D721Med (cell line): Measurements from ENCODE around the gene ARG2.

ENCODE experiments used
- DNase-seq: peaks from one replicate; pipeline ENCODE4 v3.0.0; 2011; ENCODE audit warnings: low spot score; ENCODE audit not compliant: insufficient read length
- FAIRE-seq: peaks from 2 replicates; lab custom pipeline; 2011; peaks lifted over from hg19 to GRCh38; lab: Jason Lieb, UNC
- CTCF ChIP-seq: IDR thresholded peaks from 2 replicates; pipeline ENCODE4 v1.5.1; 2012; ENCODE audit warnings: mild to moderate bottlenecking, control low read depth; ENCODE audit not compliant: insufficient read depth; ENCODE audit errors: missing control alignments

Gene ARG2

DNA sequence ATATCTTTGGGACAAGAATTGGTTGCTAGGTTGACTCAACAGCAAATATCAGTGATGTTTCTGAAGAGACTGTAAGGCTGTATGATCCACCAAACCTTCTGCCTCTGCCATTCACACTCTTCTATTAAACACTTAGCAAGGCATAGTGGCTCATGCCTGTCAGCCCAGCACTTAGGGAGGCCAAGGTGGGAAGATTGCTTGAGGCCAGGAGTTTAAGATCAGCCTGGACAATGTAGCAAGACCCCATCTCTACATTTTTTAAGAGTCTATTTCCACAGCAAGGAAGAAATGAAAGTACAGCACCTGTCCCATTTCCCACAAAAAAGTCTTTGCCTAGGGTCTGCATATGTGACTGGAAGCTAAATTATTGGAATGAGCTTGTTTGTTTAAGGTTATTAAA, 7.8 kb downstream of the ARG2 start:
- TF ChIP-seq CTCF, result no peak
- FAIRE-seq, result no peak
- DNase-seq, result no peak

- FAIRE-seq, result no peak
- TF ChIP-seq CTCF, result no peak
- DNase-seq, result no peak
These were observed 10.5 kb downstream of the ARG2 start for GRCh38 chr14:67630186-67630585.

- FAIRE-seq (no peak), DNase-seq (no peak)
- TF ChIP-seq CTCF, result no peak
These were observed 11.2 kb downstream of the ARG2 start for GRCh38 chr14:67630938-67631337.

- DNase-seq, result no peak
- no peak for FAIRE-seq
- no peak for TF ChIP-seq CTCF
These were observed 13.9 kb downstream of the ARG2 start for GRCh38 chr14:67633451-67634147.

DNA sequence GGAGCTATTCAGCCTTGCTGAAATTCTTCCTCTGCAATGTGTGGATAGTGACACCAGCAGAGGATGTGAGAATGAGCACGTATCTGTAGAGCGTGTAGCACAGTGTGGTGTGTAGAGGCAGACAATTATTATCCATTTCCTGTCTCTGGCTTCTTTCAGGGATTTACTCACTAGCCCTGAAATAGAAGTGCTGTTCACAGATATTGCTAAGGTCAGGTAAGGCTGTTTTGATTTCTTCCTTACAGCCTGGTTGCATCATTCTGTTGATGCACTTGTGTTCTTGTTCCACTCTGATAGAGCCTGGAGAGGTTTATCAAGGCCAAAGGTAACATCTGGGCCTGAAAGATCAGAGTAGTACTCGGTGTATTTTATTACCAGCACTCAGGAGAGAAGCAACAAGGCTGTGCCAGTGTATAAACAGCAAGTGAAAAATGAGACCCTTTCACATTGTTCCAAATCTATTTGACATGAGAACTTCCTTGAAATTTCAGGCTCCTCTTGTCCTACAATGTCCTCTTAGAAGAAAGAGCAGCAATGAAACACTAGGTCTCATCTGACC, 16.7 kb downstream of the ARG2 start:
- TF ChIP-seq CTCF, result no peak
- FAIRE-seq (no peak), DNase-seq (no peak)

GRCh38 chr14:67638642-67639041, 18.9 kb downstream of the ARG2 start:
- DNase-seq (no peak), FAIRE-seq (no peak)
- no peak for TF ChIP-seq CTCF

DNA sequence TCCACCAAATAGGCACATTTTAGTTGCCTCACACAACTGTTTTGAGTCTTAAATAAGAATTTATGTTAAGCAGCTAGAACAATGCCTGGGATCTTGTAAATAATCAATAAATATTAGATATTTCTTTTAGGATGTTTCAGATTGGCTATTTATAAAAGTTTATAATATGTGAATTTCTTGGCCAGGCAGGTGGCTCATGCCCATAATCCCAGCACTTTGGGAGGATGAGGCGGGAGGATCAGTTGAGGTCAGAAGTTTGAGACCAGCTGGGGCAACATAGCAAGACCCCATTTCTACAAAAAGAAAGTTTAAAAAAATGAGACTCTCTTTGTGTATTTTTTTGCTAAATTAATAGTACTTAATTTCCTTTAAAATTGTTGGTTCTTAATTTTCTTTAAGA, 21.8 kb downstream of the ARG2 start:
- no peak for TF ChIP-seq CTCF
- no peak for DNase-seq
- FAIRE-seq, result no peak
